K562 (cell line): ENCODE data around the gene NAV2. TPM values are rescaled to one million over a fixed set of nuclear protein-coding genes. Genes with fewer than 3 reads are reported as not detected.

ENCODE experiments used
- ATAC-seq: fragments of 200-7000 bp; cut with Tn5 transposase; 3 replicates; pipeline ENCODE4 v1.9.1; 2020; ENCODE audit warnings: moderate library complexity
- BruUV-seq: library from RNA; stranded (reverse); fragments of 400-500 nt; replicated peaks from 2 replicates; lab custom pipeline; 2021; lab: Mats Ljungman, UMichigan
- CTCF ChIA-PET: fragments of 300-600 bp; formaldehyde crosslinking; extraction: SDS; loops from one replicate; lab custom pipeline; 2021; ENCODE audit warnings: low intra/inter-chr PET ratio; lab: Yijun Ruan, JAX
- POLR2A ChIA-PET: fragments of 300-600, 350-650 bp; sonication (Branson Sonifier 250); formaldehyde crosslinking; extraction: SDS; loops from one replicate; lab custom pipeline; 2021; ENCODE audit warnings: antibody characterized with exemption, inconsistent platforms; lab: Yijun Ruan, JAX
- DNase-seq, 4 experiments: peaks; one replicate each; pipeline versions ENCODE4 v3.0.0 to v3.0.0-alpha.2; 2011 to 2018; ENCODE audit warnings: low spot score in 3 of 4, mixed read lengths in 3 of 4; ENCODE audit errors: extremely low read depth in 1 of 4
- FAIRE-seq: peaks from 2 replicates; lab custom pipeline; 2011; peaks lifted over from hg19 to GRCh38; lab: Jason Lieb, UNC
- H2AFZ ChIP-seq: 2 replicates; pipeline ENCODE4 v1.6.0; 2011; ENCODE audit warnings: low read depth, low read length, control low read depth, inconsistent platforms
- H3K27ac ChIP-seq: fragments of 200-600 bp; 3 replicates; pipeline ENCODE4 v1.8.0; 2011; ENCODE audit warnings: low read depth, mild to moderate bottlenecking, control low read depth, inconsistent platforms, low read length, moderate library complexity, mixed read lengths; ENCODE audit errors: extremely low read depth
- H3K27me3 ChIP-seq, 2 experiments: fragments of 300-600 bp in 1 of 2; 2 replicates in 1 of 2; 3 replicates in 1 of 2; pipeline versions ENCODE4 v1.6.0 to v1.8.0; 2011; ENCODE audit warnings: inconsistent platforms in 2 of 2, low read length in 2 of 2, mild to moderate bottlenecking in 1 of 2, mixed read lengths in 1 of 2, moderate library complexity in 1 of 2; ENCODE audit not compliant: control insufficient read depth in 2 of 2, insufficient read depth in 2 of 2
- H3K36me3 ChIP-seq: fragments of 300-600 bp; 3 replicates; pipeline ENCODE4 v1.8.0; 2011; ENCODE audit warnings: mild to moderate bottlenecking, low read length, inconsistent platforms; ENCODE audit not compliant: control insufficient read depth, insufficient read depth
- H3K4me1 ChIP-seq, 2 experiments: fragments of 200-600 bp in 1 of 2; replicated peaks in 1 of 2; 2 replicates in 1 of 2; 3 replicates in 1 of 2; pipeline versions ENCODE4 v1.5.1 to v1.8.0; 2011; ENCODE audit warnings: inconsistent platforms in 2 of 2, low read length in 2 of 2, mild to moderate bottlenecking in 1 of 2, mixed read lengths in 1 of 2, moderate library complexity in 1 of 2; ENCODE audit not compliant: control insufficient read depth in 2 of 2, insufficient read depth in 2 of 2
- H3K4me2 ChIP-seq: 2 replicates; pipeline ENCODE4 v1.6.1; 2011; ENCODE audit warnings: low read length, control low read depth, inconsistent platforms, mixed read lengths; ENCODE audit not compliant: insufficient read depth
- H3K4me3 ChIP-seq: fragments of 200-600 bp; sonication (generic), shearing (Covaris generic); 2 replicates; pipeline ENCODE4 v1.5.1; 2016; ENCODE audit warnings: control low read depth, inconsistent platforms
- H3K79me2 ChIP-seq: fragments of 200-600 bp; 3 replicates; pipeline ENCODE4 v1.8.0; 2011; ENCODE audit warnings: low read length, inconsistent platforms; ENCODE audit not compliant: control insufficient read depth, insufficient read depth
- H3K9ac ChIP-seq, 2 experiments: 2 replicates each; pipeline versions ENCODE4 v1.6.0 to v1.6.1; 2011; ENCODE audit warnings: low read depth in 2 of 2, low read length in 2 of 2, control low read depth in 1 of 2, inconsistent platforms in 1 of 2, mild to moderate bottlenecking in 1 of 2, mixed read lengths in 1 of 2; ENCODE audit not compliant: insufficient read depth in 1 of 2
- H3K9me1 ChIP-seq: one replicate; pipeline ENCODE4 v1.6.0; 2011; ENCODE audit warnings: inconsistent platforms, mild to moderate bottlenecking, low read length, moderate library complexity; ENCODE audit not compliant: control insufficient read depth, insufficient read depth
- H3K9me3 ChIP-seq: replicated peaks from 2 replicates; pipeline ENCODE4 v1.5.1; 2011; ENCODE audit warnings: low read depth, low read length, inconsistent platforms; ENCODE audit not compliant: control insufficient read depth, insufficient read depth
- H4K20me1 ChIP-seq: replicated peaks from 2 replicates; pipeline ENCODE4 v1.6.1; 2011; ENCODE audit warnings: low read length, inconsistent platforms, mixed read lengths; ENCODE audit not compliant: control insufficient read depth, insufficient read depth
- CTBP1 ChIP-seq: fragments of 450-650 bp; IDR thresholded peaks from 2 replicates; pipeline ENCODE4 v1.6.1; 2016; ENCODE audit warnings: borderline replicate concordance
- ELF4 ChIP-seq: fragments of 450-650 bp; formaldehyde crosslinking; IDR thresholded peaks from 2 replicates; pipeline ENCODE4 v1.4.0; 2022; ENCODE audit warnings: missing genetic modification characterization
- FOSL1 ChIP-seq: fragments of 200-800 bp; sonication (Bioruptor generic); conservative IDR thresholded peaks from 2 replicates; pipeline ENCODE4 v1.6.1; 2016; ENCODE audit warnings: missing genetic modification characterization, missing compliant biosample characterization
- GATAD2B ChIP-seq: fragments of 450-650 bp; IDR thresholded peaks from 2 replicates; pipeline ENCODE4 v1.6.1; 2017; ENCODE audit warnings: mild to moderate bottlenecking, borderline replicate concordance
- MTA2 ChIP-seq: fragments of 450-650 bp; IDR thresholded peaks from 2 replicates; pipeline ENCODE4 v1.6.1; 2016; ENCODE audit warnings: low read depth
- NCOA2 ChIP-seq, 2 experiments: fragments of 450-650 bp; IDR thresholded peaks; 2 replicates each; pipeline ENCODE4 v1.6.1; 2018; ENCODE audit warnings: mild to moderate bottlenecking in 2 of 2, moderate library complexity in 1 of 2; ENCODE audit not compliant: partially characterized antibody in 2 of 2
- NEUROD1 ChIP-seq: fragments of 150-350 bp; IDR thresholded peaks from 2 replicates; pipeline ENCODE4 v1.6.1; 2014; ENCODE audit warnings: borderline replicate concordance, low read length, low read depth; ENCODE audit not compliant: partially characterized antibody
- NR3C1 ChIP-seq: sonication (generic); formaldehyde crosslinking; IDR thresholded peaks from 2 replicates; pipeline ENCODE4 v1.8.1; 2022; ENCODE audit warnings: missing genetic modification reagents
- NRF1 ChIP-seq, 2 experiments: fragments of 450-650 bp; IDR thresholded peaks in 1 of 2; conservative IDR thresholded peaks in 1 of 2; 2 replicates each; pipeline ENCODE4 v1.6.1; 2014; ENCODE audit warnings: mild to moderate bottlenecking in 2 of 2
- SIN3B ChIP-seq: fragments of 450-650 bp; IDR thresholded peaks from 2 replicates; pipeline ENCODE4 v1.6.1; 2017; ENCODE audit warnings: low read depth, mild to moderate bottlenecking, moderate library complexity
- SIRT6 ChIP-seq: IDR thresholded peaks from one replicate; pipeline ENCODE4 v1.6.1; 2012; ENCODE audit warnings: low read depth, mild to moderate bottlenecking, control low read depth, inconsistent platforms, low read length, moderate library complexity
- SIX5 ChIP-seq, 2 experiments: IDR thresholded peaks; 2 replicates each; pipeline ENCODE4 v1.6.1; 2011; ENCODE audit warnings: low read length in 2 of 2, borderline replicate concordance in 1 of 2, low read depth in 1 of 2, mild to moderate bottlenecking in 1 of 2, moderate library complexity in 1 of 2; ENCODE audit not compliant: insufficient read depth in 1 of 2
- ZNF778 ChIP-seq: fragments of 450-650 bp; formaldehyde crosslinking; IDR thresholded peaks from 2 replicates; pipeline ENCODE4 v1.4.0; 2020; ENCODE audit warnings: mild to moderate bottlenecking, moderate library complexity
- WGBS: fragments of 100-300 bp; shearing (Covaris generic); methylation state at CpG from one replicate; pipeline ENCODE4 v1.1.6; 2016; ENCODE audit warnings: low coverage, mixed read lengths; ENCODE audit not compliant: insufficient coverage; ENCODE audit errors: missing lambda C conversion rate; 5-methylcytosine and 5-hydroxymethylcytosine counted together
- in situ Hi-C: fragments of 300-500 bp; cut with MboI; formaldehyde crosslinking; loops from 4 replicates; pipeline ENCODE4 v1.15.0; 2018; ENCODE audit warnings: inconsistent platforms, mixed read lengths
- intact Hi-C: fragments of 100-400 bp; cut with micrococcal nuclease; formaldehyde crosslinking; loops from 2 replicates; pipeline ENCODE4 v1.14.2; 2022
- polyA plus RNA-seq, 8 experiments: library from polyadenylated mRNA; depleted of rRNA in 4 of 8; stranded (reverse) in 5 of 8; unstranded in 3 of 8; fragments of >200 nt; fragmentation: Nextera tagmentation in 2 of 8; fragmentation: Illumina TruSeq in 1 of 8; extraction: Ambion mirVana in 2 of 8; extraction: Trizol in 1 of 8; gene quantifications; 2 replicates each; pipeline versions ENCODE4 v1.2.1 to v1.2.3, GENCODE V29; 2011 to 2014; ENCODE audit warnings: inconsistent platforms in 1 of 8, missing spikeins in 1 of 8
- total RNA-seq, 7 experiments: library from RNA; depleted of rRNA in 6 of 7; stranded (reverse); fragments of >200 nt in 6 of 7; fragmentation: Illumina TruSeq in 2 of 7; extraction: Trizol in 2 of 7; gene quantifications; 2 replicates each; pipeline versions ENCODE4 v1.2.1 to v1.2.3, GENCODE V29; 2011 to 2021; ENCODE audit warnings: low replicate concordance in 1 of 7
- TF ChIP-seq, protein P1 (sequence below): fragments of 250-450 bp; sonication (Bioruptor Pico); IDR thresholded peaks from 2 replicates; pipeline ENCODE4 v1.5.0; 2022; ENCODE audit warnings: mild to moderate bottlenecking
- TF ChIP-seq, protein P2 (sequence below): fragments of 450-650 bp; conservative IDR thresholded peaks from 2 replicates; pipeline ENCODE4 v1.6.1; 2016; ENCODE audit warnings: missing genetic modification characterization, low read depth, mild to moderate bottlenecking, missing compliant biosample characterization, moderate library complexity

Gene NAV2
- total and polyA plus RNA-seq, 9 of the 15 experiments (the other 6 are each of a cell fraction or from before 2014, with no cell fraction given), result 0.03 to 0.35 (median 0.05) TPM

DNA sequence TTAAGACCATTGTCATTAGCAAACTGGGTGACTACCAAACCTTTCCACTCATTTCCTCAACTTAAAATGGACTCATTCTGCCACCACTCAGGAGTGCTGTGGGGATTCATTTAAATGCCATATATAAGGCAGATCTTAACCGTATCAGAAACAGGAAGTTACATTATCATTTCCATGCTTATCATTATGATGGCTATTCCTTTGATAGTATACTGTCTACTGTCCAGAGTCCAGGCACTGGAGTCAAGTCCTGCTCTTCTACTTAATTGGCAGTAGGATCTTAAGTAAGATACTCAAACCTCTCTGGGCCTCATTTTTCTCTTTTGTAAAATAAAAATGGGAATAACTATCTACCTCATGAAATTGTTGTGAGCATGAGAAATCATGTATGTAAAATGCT, 8.4 kb upstream of the NAV2 start (continued):
- TF ChIP-seq NRF1 (conservative IDR thresholded peaks at IDR 0.05 in 1 of 2, IDR thresholded peaks at IDR 0.05 in 1 of 2) (no peak), SIX5 (IDR thresholded peaks at IDR 0.05; ENCODE audit: borderline replicate concordance in 1 of 2, insufficient read depth in 1 of 2, low read depth in 1 of 2, low read length in 2 of 2) (no peak), NEUROD1 (no peak)
- TF ChIP-seq, protein P1, sequence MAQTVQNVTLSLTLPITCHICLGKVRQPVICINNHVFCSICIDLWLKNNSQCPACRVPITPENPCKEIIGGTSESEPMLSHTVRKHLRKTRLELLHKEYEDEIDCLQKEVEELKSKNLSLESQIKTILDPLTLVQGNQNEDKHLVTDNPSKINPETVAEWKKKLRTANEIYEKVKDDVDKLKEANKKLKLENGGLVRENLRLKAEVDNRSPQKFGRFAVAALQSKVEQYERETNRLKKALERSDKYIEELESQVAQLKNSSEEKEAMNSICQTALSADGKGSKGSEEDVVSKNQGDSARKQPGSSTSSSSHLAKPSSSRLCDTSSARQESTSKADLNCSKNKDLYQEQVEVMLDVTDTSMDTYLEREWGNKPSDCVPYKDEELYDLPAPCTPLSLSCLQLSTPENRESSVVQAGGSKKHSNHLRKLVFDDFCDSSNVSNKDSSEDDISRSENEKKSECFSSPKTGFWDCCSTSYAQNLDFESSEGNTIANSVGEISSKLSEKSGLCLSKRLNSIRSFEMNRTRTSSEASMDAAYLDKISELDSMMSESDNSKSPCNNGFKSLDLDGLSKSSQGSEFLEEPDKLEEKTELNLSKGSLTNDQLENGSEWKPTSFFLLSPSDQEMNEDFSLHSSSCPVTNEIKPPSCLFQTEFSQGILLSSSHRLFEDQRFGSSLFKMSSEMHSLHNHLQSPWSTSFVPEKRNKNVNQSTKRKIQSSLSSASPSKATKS, result no peak
- TF ChIP-seq, protein P2, sequence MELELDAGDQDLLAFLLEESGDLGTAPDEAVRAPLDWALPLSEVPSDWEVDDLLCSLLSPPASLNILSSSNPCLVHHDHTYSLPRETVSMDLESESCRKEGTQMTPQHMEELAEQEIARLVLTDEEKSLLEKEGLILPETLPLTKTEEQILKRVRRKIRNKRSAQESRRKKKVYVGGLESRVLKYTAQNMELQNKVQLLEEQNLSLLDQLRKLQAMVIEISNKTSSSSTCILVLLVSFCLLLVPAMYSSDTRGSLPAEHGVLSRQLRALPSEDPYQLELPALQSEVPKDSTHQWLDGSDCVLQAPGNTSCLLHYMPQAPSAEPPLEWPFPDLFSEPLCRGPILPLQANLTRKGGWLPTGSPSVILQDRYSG (tag), result no peak

DNA sequence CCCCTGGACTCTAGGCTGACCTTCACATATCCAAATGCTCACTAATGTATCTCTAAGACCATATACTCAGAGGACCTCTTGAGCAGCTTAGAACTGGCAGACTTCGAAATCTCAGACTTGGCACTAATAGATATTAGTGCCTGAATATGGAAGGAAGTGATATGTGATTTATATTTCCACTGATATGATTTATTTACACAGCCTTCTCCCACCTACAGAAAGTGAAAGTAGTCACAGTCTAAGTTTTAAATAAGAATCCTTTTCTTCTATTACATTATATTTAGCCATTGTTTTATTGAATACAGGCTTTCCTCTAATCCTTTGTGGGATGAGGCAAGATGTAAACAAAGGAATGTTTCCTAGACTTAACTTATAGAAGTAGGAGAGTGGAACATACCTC, 6.7 kb upstream of the NAV2 start:
- in situ Hi-C loops, result no loop called here
- Histone ChIP-seq H4K20me1 (no peaks in the 10 kb centered on the region), H3K27ac (no peak overlapping the region), H3K9me3 (no peaks in the 10 kb centered on the region), H3K4me1 (no peaks in the 10 kb centered on the region), H3K9ac (no peak overlapping the region)
- BruUV-seq, result no TSS peak
- no peak for TF ChIP-seq SIRT6
- TF ChIP-seq NCOA2 (IDR thresholded peaks at IDR 0.05; ENCODE audit: partially characterized antibody in 2 of 2), result no peak
- no peak for TF ChIP-seq MTA2
- TF ChIP-seq GATAD2B, result no peak
- no peak for TF ChIP-seq NR3C1 (CRISPR knock-in tag)
- TF ChIP-seq ZNF778 (CRISPR knock-in tag), result no peak
- no peak for TF ChIP-seq FOSL1 (tag)
- TF ChIP-seq SIN3B, result no peak
- no peak for TF ChIP-seq ELF4 (CRISPR knock-in tag)
- TF ChIP-seq CTBP1, result no peak
- TF ChIP-seq, all 486 proteins: peak for 0
- POLR2A ChIA-PET, result no interaction called here
- Histone ChIP-seq H3K9me1 (no peaks in the 10 kb centered on the region), H3K4me2 (no peak overlapping the region), H3K27me3 (no peaks in the 10 kb centered on the region; a peak in 2 of 5 replicates), H3K36me3 (no peaks in the 10 kb centered on the region), H2AFZ (no peak overlapping the region), H3K4me3 (no peak overlapping the region), H3K79me2 (no peaks in the 10 kb centered on the region)
- no peak for ATAC-seq
- no peak for FAIRE-seq
- WGBS, result 0% methylated on average over 1 of the region's 1 CpG
- no peak for DNase-seq
- intact Hi-C loops, result no loop called here
- CTCF ChIA-PET, result no interaction called here
